ENCODE data around the gene CST8. TPM values are rescaled to one million over a fixed set of nuclear protein-coding genes. Genes with fewer than 3 reads are reported as not detected.
A peak's percentile ranks its signal among the peaks of the same experiment; 100 is the strongest.

CST8 gene
- polyA plus RNA-seq (2013, experiment 1 of 2), result not detected
- not detected for polyA plus RNA-seq (2013, experiment 2 of 2)

GRCh38 chr20:23490817-23491216, at the start of gene CST8:
CST8 (plus strand) TSS chr20:23491117; CDS start chr20:23491668, 551 bp downstream.
- H3K9me3 ChIP-seq (replicated peaks in 1 of 2; ENCODE audit: control insufficient read depth in 2 of 2, insufficient read depth in 1 of 2, low read depth in 1 of 2, low read length in 2 of 2), result peaks cover 0 to 1% of the 10 kb centered on the region in 2 donors
- H3K27ac ChIP-seq (replicated peaks; ENCODE audit: low read length), result no peak within 1 kb of the TSS
- H2AFZ ChIP-seq (ENCODE audit: low read length), result no peak within 1 kb of the TSS
- peak within 1 kb of the TSS; percentile 34 for H3K23ac ChIP-seq (ENCODE audit: low read depth, low read length, poor library complexity)
- no peak within 1 kb of the TSS for H3K9ac ChIP-seq (ENCODE audit: low read depth, low read length, poor library complexity)
- no peak within 1 kb of the TSS for H2BK120ac ChIP-seq (ENCODE audit: low read depth, low read length)
- no peak within 1 kb of the TSS for H3K4ac ChIP-seq (ENCODE audit: low read length)
- no peak within 1 kb of the TSS for H2BK15ac ChIP-seq (ENCODE audit: low read length)
- peak within 1 kb of the TSS; percentile 49 for H3K18ac ChIP-seq (ENCODE audit: low read length)
- no peak within 1 kb of the TSS for H3K4me2 ChIP-seq (ENCODE audit: insufficient read depth, low read length, poor library complexity, severe bottlenecking)
- H3K14ac ChIP-seq (ENCODE audit: low read length), result no peak within 1 kb of the TSS
- no peaks in the 10 kb centered on the region for H3K79me1 ChIP-seq (ENCODE audit: low read depth, low read length)
- H4K91ac ChIP-seq (ENCODE audit: low read depth, low read length, poor library complexity), result no peak within 1 kb of the TSS
- no peaks in the 10 kb centered on the region for H3K27me3 ChIP-seq (ENCODE audit: control insufficient read depth in 3 of 3, insufficient read depth in 3 of 3, low read depth in 1 of 3, low read length in 3 of 3)
- no peak within 1 kb of the TSS for H2BK12ac ChIP-seq (ENCODE audit: low read length)
- no peaks in the 10 kb centered on the region for H3K36me3 ChIP-seq (replicated peaks in 1 of 2; ENCODE audit: control insufficient read depth in 2 of 2, insufficient read depth in 2 of 2, low read length in 2 of 2)
- peak within 1 kb of the TSS; percentile 3 for H2AK5ac ChIP-seq (ENCODE audit: low read depth, low read length)
- no peak for DNase-seq (ENCODE audit: low spot score)
- no peak within 1 kb of the TSS for H4K8ac ChIP-seq (ENCODE audit: low read depth, low read length)
- peaks cover 0 to 2% of the 10 kb centered on the region in 2 donors for H3K4me1 ChIP-seq (ENCODE audit: control insufficient read depth in 2 of 2, insufficient read depth in 1 of 2, low read depth in 1 of 2, low read length in 2 of 2)
- no peak within 1 kb of the TSS for H2BK5ac ChIP-seq (ENCODE audit: low read length)
- no CpG with 5 or more reads among the region's 5 CpGs for WGBS, 2 donors (ENCODE audit: extremely low coverage in 2 of 2, insufficient read length in 2 of 2, insufficient replicate concordance in 1 of 2)
- H3K4me3 ChIP-seq (ENCODE audit: low read length in 2 of 2), result no peak within 1 kb of the TSS

- no peak overlapping the region for H3K14ac ChIP-seq (ENCODE audit: low read length)
- H3K36me3 ChIP-seq (replicated peaks in 1 of 2; ENCODE audit: control insufficient read depth in 2 of 2, insufficient read depth in 2 of 2, low read length in 2 of 2), result no peaks in the 10 kb centered on the region
- H3K4ac ChIP-seq (ENCODE audit: low read length), result no peak overlapping the region
- peaks cover 0 to 2% of the 10 kb centered on the region in 2 donors for H3K9me3 ChIP-seq (replicated peaks in 1 of 2; ENCODE audit: control insufficient read depth in 2 of 2, insufficient read depth in 1 of 2, low read depth in 1 of 2, low read length in 2 of 2)
- DNase-seq (ENCODE audit: low spot score), result peak; percentile 87
- H3K79me1 ChIP-seq (ENCODE audit: low read depth, low read length), result no peaks in the 10 kb centered on the region
- no peak overlapping the region for H3K27ac ChIP-seq (replicated peaks; ENCODE audit: low read length)
- no peak overlapping the region for H2AFZ ChIP-seq (ENCODE audit: low read length)
- H2BK120ac ChIP-seq (ENCODE audit: low read depth, low read length), result no peak overlapping the region
- no peak overlapping the region for H3K23ac ChIP-seq (ENCODE audit: low read depth, low read length, poor library complexity)
- peaks cover 0 to 63% (median 0%) of the 10 kb centered on the region in 3 experiments for H3K27me3 ChIP-seq (ENCODE audit: control insufficient read depth in 3 of 3, insufficient read depth in 3 of 3, low read depth in 1 of 3, low read length in 3 of 3)
- H3K9ac ChIP-seq (ENCODE audit: low read depth, low read length, poor library complexity), result no peak overlapping the region
- H2BK5ac ChIP-seq (ENCODE audit: low read length), result no peak overlapping the region
- H4K8ac ChIP-seq (ENCODE audit: low read depth, low read length), result no peak overlapping the region
- H2AK5ac ChIP-seq (ENCODE audit: low read depth, low read length), result no peak overlapping the region
- no peak overlapping the region for H2BK12ac ChIP-seq (ENCODE audit: low read length)
- H4K91ac ChIP-seq (ENCODE audit: low read depth, low read length, poor library complexity), result no peak overlapping the region
- peaks cover 0 to 2% of the 10 kb centered on the region in 2 donors for H3K4me1 ChIP-seq (ENCODE audit: control insufficient read depth in 2 of 2, insufficient read depth in 1 of 2, low read depth in 1 of 2, low read length in 2 of 2)
- no peak overlapping the region for H3K18ac ChIP-seq (ENCODE audit: low read length)
- H3K4me2 ChIP-seq (ENCODE audit: insufficient read depth, low read length, poor library complexity, severe bottlenecking), result no peak overlapping the region
- H2BK15ac ChIP-seq (ENCODE audit: low read length), result no peak overlapping the region
- no peak overlapping the region for H3K4me3 ChIP-seq (ENCODE audit: low read length in 2 of 2)
- WGBS, 2 donors (ENCODE audit: extremely low coverage in 2 of 2, insufficient read length in 2 of 2, insufficient replicate concordance in 1 of 2), result no CpG with 5 or more reads among the region's 8 CpGs
Observed at GRCh38 chr20:23441850-23442313, 49.0 kb upstream of the CST8 start.

- no peaks in the 10 kb centered on the region for H3K79me1 ChIP-seq (ENCODE audit: low read depth, low read length)
- H3K27ac ChIP-seq (replicated peaks; ENCODE audit: low read length), result no peak overlapping the region
- H2AFZ ChIP-seq (ENCODE audit: low read length), result no peak overlapping the region
- H2BK12ac ChIP-seq (ENCODE audit: low read length), result peak overlapping the region; percentile 18
- H3K4me2 ChIP-seq (ENCODE audit: insufficient read depth, low read length, poor library complexity, severe bottlenecking), result no peak overlapping the region
- H4K91ac ChIP-seq (ENCODE audit: low read depth, low read length, poor library complexity), result no peak overlapping the region
- no peak overlapping the region for H4K8ac ChIP-seq (ENCODE audit: low read depth, low read length)
- peak overlapping the region; percentile 47 for H3K23ac ChIP-seq (ENCODE audit: low read depth, low read length, poor library complexity)
- no peak for DNase-seq (ENCODE audit: low spot score)
- no peak overlapping the region for H3K9ac ChIP-seq (ENCODE audit: low read depth, low read length, poor library complexity)
- peak overlapping the region; percentile 81 for H2AK5ac ChIP-seq (ENCODE audit: low read depth, low read length)
- H3K4me1 ChIP-seq (ENCODE audit: control insufficient read depth in 2 of 2, insufficient read depth in 1 of 2, low read depth in 1 of 2, low read length in 2 of 2), result peaks cover 0 to 2% of the 10 kb centered on the region in 2 donors
- peak overlapping the region; percentile 52 for H2BK15ac ChIP-seq (ENCODE audit: low read length)
- no peak overlapping the region for H3K4ac ChIP-seq (ENCODE audit: low read length)
- H3K14ac ChIP-seq (ENCODE audit: low read length), result peak overlapping the region; percentile 57
- H3K36me3 ChIP-seq (replicated peaks in 1 of 2; ENCODE audit: control insufficient read depth in 2 of 2, insufficient read depth in 2 of 2, low read length in 2 of 2), result no peaks in the 10 kb centered on the region
- H3K18ac ChIP-seq (ENCODE audit: low read length), result peak overlapping the region; percentile 89
- no CpG with 5 or more reads among the region's 5 CpGs for WGBS, 2 donors (ENCODE audit: extremely low coverage in 2 of 2, insufficient read length in 2 of 2, insufficient replicate concordance in 1 of 2)
- no peak overlapping the region for H3K4me3 ChIP-seq (ENCODE audit: low read length in 2 of 2)
- peaks cover 0 to 2% of the 10 kb centered on the region in 2 donors for H3K9me3 ChIP-seq (replicated peaks in 1 of 2; ENCODE audit: control insufficient read depth in 2 of 2, insufficient read depth in 1 of 2, low read depth in 1 of 2, low read length in 2 of 2)
- peaks cover 0 to 58% (median 0%) of the 10 kb centered on the region in 3 experiments for H3K27me3 ChIP-seq (ENCODE audit: control insufficient read depth in 3 of 3, insufficient read depth in 3 of 3, low read depth in 1 of 3, low read length in 3 of 3)
- H2BK5ac ChIP-seq (ENCODE audit: low read length), result no peak overlapping the region
- no peak overlapping the region for H2BK120ac ChIP-seq (ENCODE audit: low read depth, low read length)
Observed at GRCh38 chr20:23442436-23442835, 48.5 kb upstream of the CST8 start.

GRCh38 chr20:23444859-23445258, 46.1 kb upstream of the CST8 start:
- no peak overlapping the region for H2BK15ac ChIP-seq (ENCODE audit: low read length)
- no peak overlapping the region for H3K23ac ChIP-seq (ENCODE audit: low read depth, low read length, poor library complexity)
- H3K36me3 ChIP-seq (replicated peaks in 1 of 2; ENCODE audit: control insufficient read depth in 2 of 2, insufficient read depth in 2 of 2, low read length in 2 of 2), result no peaks in the 10 kb centered on the region
- no peak overlapping the region for H3K18ac ChIP-seq (ENCODE audit: low read length)
- no peak overlapping the region for H2BK5ac ChIP-seq (ENCODE audit: low read length)
- DNase-seq (ENCODE audit: low spot score), result no peak
- H2AK5ac ChIP-seq (ENCODE audit: low read depth, low read length), result no peak overlapping the region
- H3K9me3 ChIP-seq (replicated peaks in 1 of 2; ENCODE audit: control insufficient read depth in 2 of 2, insufficient read depth in 1 of 2, low read depth in 1 of 2, low read length in 2 of 2), result peaks cover 0 to 2% of the 10 kb centered on the region in 2 donors
- H3K9ac ChIP-seq (ENCODE audit: low read depth, low read length, poor library complexity), result no peak overlapping the region
- H3K27ac ChIP-seq (replicated peaks; ENCODE audit: low read length), result no peak overlapping the region
- WGBS, 2 donors (ENCODE audit: extremely low coverage in 2 of 2, insufficient read length in 2 of 2, insufficient replicate concordance in 1 of 2), result 100% methylated on average over 1 to 2 of the region's 4 CpGs
- no peak overlapping the region for H3K4me3 ChIP-seq (ENCODE audit: low read length in 2 of 2)
- H3K27me3 ChIP-seq (ENCODE audit: control insufficient read depth in 3 of 3, insufficient read depth in 3 of 3, low read depth in 1 of 3, low read length in 3 of 3), result peaks cover 0 to 53% (median 0%) of the 10 kb centered on the region in 3 experiments
- H2BK120ac ChIP-seq (ENCODE audit: low read depth, low read length), result no peak overlapping the region
- H3K4me2 ChIP-seq (ENCODE audit: insufficient read depth, low read length, poor library complexity, severe bottlenecking), result no peak overlapping the region
- no peak overlapping the region for H2AFZ ChIP-seq (ENCODE audit: low read length)
- H3K4me1 ChIP-seq (ENCODE audit: control insufficient read depth in 2 of 2, insufficient read depth in 1 of 2, low read depth in 1 of 2, low read length in 2 of 2), result peaks cover 0 to 2% of the 10 kb centered on the region in 2 donors
- H2BK12ac ChIP-seq (ENCODE audit: low read length), result no peak overlapping the region
- H4K8ac ChIP-seq (ENCODE audit: low read depth, low read length), result no peak overlapping the region
- no peaks in the 10 kb centered on the region for H3K79me1 ChIP-seq (ENCODE audit: low read depth, low read length)
- no peak overlapping the region for H4K91ac ChIP-seq (ENCODE audit: low read depth, low read length, poor library complexity)
- H3K4ac ChIP-seq (ENCODE audit: low read length), result no peak overlapping the region
- H3K14ac ChIP-seq (ENCODE audit: low read length), result no peak overlapping the region

Data from neuronal stem cell (in vitro differentiated cells).